ENCODE results near the gene CDH4. TPM values are rescaled to one million over a fixed set of nuclear protein-coding genes. Genes with fewer than 3 reads are reported as not detected.

Gene CDH4
- total and polyA plus RNA-seq, 9 of the 15 experiments (the other 6 are each of a cell fraction or from before 2014, with no cell fraction given): 0.04 TPM; not detected in 8

- intact Hi-C loops (cut with micrococcal nuclease) (no loop called here), in situ Hi-C loops (cut with MboI) (no loop called here)
- Histone ChIP-seq H2AFZ (ENCODE audit: low read depth, low read length) (no peak overlapping the region), H3K4me3 (no peak overlapping the region), H3K4me2 (ENCODE audit: insufficient read depth, low read length) (no peak overlapping the region), H3K27me3 (ENCODE audit: control insufficient read depth in 2 of 2, insufficient read depth in 2 of 2, low read length in 2 of 2) (peaks cover 0 to 16% of the 10 kb centered on the region in 2 experiments; a peak in 2 of 5 replicates), H3K36me3 (ENCODE audit: control insufficient read depth, insufficient read depth, low read length) (no peaks in the 10 kb centered on the region), H4K20me1 (replicated peaks; ENCODE audit: control insufficient read depth, insufficient read depth, low read length) (peaks cover 3% of the 10 kb centered on the region; the same call in 1 of the 2 replicates), H3K9me3 (replicated peaks; ENCODE audit: control insufficient read depth, insufficient read depth, low read depth, low read length) (no peaks in the 10 kb centered on the region), H3K79me2 (ENCODE audit: control insufficient read depth, insufficient read depth, low read length) (no peaks in the 10 kb centered on the region), H3K9me1 (ENCODE audit: control insufficient read depth, insufficient read depth, low read length) (no peaks in the 10 kb centered on the region), H3K27ac (ENCODE audit: extremely low read depth, low read depth, low read length) (no peak overlapping the region), H3K4me1 (replicated peaks in 1 of 2; ENCODE audit: control insufficient read depth in 2 of 2, insufficient read depth in 2 of 2, low read length in 2 of 2) (no peaks in the 10 kb centered on the region), H3K9ac (ENCODE audit: insufficient read depth in 1 of 2, low read depth in 2 of 2, low read length in 2 of 2) (no peak overlapping the region)
- FAIRE-seq: no peak
- TF ChIP-seq NR0B1 (IDR thresholded peaks at IDR 0.05; ENCODE audit: partially characterized antibody) (no peak), TEAD2 (tag; IDR thresholded peaks at IDR 0.05) (no peak), FOXK1 (CRISPR knock-in tag; IDR thresholded peaks at IDR 0.05; ENCODE audit: borderline replicate concordance) (no peak)
- WGBS (ENCODE audit: insufficient coverage, low coverage, missing lambda C conversion rate): 0% methylated on average over 6 of the region's 6 CpGs
- DNase-seq (ENCODE audit: extremely low read depth in 1 of 4, low spot score in 3 of 4): no peak
- CTCF ChIA-PET (ENCODE audit: low intra/inter-chr PET ratio): no interaction called here
- no TSS peak for BruUV-seq (replicated peaks)
- ATAC-seq: no peak
- POLR2A ChIA-PET: no interaction called here
Observed at GRCh38 chr20:61749406-61750075, 497.5 kb downstream of the CDH4 start.

- CTCF ChIA-PET (ENCODE audit: low intra/inter-chr PET ratio): no interaction called here
- WGBS (ENCODE audit: insufficient coverage, low coverage, missing lambda C conversion rate): 0% methylated on average over 1 of the region's 1 CpG
- in situ Hi-C loops (cut with MboI): no loop called here
Observed at GRCh38 chr20:61750093-61750492, 498.0 kb downstream of the CDH4 start.

More at GRCh38 chr20:61750093-61750492, 498.0 kb downstream of the CDH4 start:
- Histone ChIP-seq H3K9me3 (replicated peaks; ENCODE audit: control insufficient read depth, insufficient read depth, low read depth, low read length) (no peaks in the 10 kb centered on the region), H3K36me3 (ENCODE audit: control insufficient read depth, insufficient read depth, low read length) (no peaks in the 10 kb centered on the region), H3K9me1 (ENCODE audit: control insufficient read depth, insufficient read depth, low read length) (no peaks in the 10 kb centered on the region), H3K9ac (ENCODE audit: insufficient read depth in 1 of 2, low read depth in 2 of 2, low read length in 2 of 2) (no peak overlapping the region), H3K27ac (ENCODE audit: extremely low read depth, low read depth, low read length) (no peak overlapping the region), H3K27me3 (ENCODE audit: control insufficient read depth in 2 of 2, insufficient read depth in 2 of 2, low read length in 2 of 2) (peaks cover 0 to 14% of the 10 kb centered on the region in 2 experiments; a peak in 2 of 5 replicates), H3K79me2 (ENCODE audit: control insufficient read depth, insufficient read depth, low read length) (no peaks in the 10 kb centered on the region), H2AFZ (ENCODE audit: low read depth, low read length) (no peak overlapping the region), H3K4me3 (no peak overlapping the region), H4K20me1 (replicated peaks; ENCODE audit: control insufficient read depth, insufficient read depth, low read length) (peaks cover 3% of the 10 kb centered on the region; the same call in 1 of the 2 replicates), H3K4me1 (replicated peaks in 1 of 2; ENCODE audit: control insufficient read depth in 2 of 2, insufficient read depth in 2 of 2, low read length in 2 of 2) (no peaks in the 10 kb centered on the region), H3K4me2 (ENCODE audit: insufficient read depth, low read length) (no peak overlapping the region)
- no TSS peak for BruUV-seq (replicated peaks)
- ATAC-seq (no peak), FAIRE-seq (no peak), DNase-seq (ENCODE audit: extremely low read depth in 1 of 4, low spot score in 3 of 4) (no peak)
- no peak for TF ChIP-seq GATAD2B (IDR thresholded peaks at IDR 0.05; ENCODE audit: borderline replicate concordance)
- TF ChIP-seq USF2 (CRISPR knock-in tag; IDR thresholded peaks at IDR 0.05): no peak
- TF ChIP-seq ILF3 (IDR thresholded peaks at IDR 0.05; ENCODE audit: borderline replicate concordance): no peak
- no peak for TF ChIP-seq ZNF511 (CRISPR knock-in tag; IDR thresholded peaks at IDR 0.05)
- TF ChIP-seq TSC22D4 (tag; IDR thresholded peaks at IDR 0.05): no peak
- no peak for TF ChIP-seq CEBPG (CRISPR knock-in tag; IDR thresholded peaks at IDR 0.05)
- no peak for TF ChIP-seq CEBPG (tag; conservative IDR thresholded peaks at IDR 0.05 in 1 of 2, IDR thresholded peaks at IDR 0.05 in 1 of 2)
- no peak for TF ChIP-seq POLR2AphosphoS5 (IDR thresholded peaks at IDR 0.05; ENCODE audit: control insufficient read depth, insufficient read depth, low read depth, low read length)
- TF ChIP-seq CAMTA2 (CRISPR knock-in tag; conservative IDR thresholded peaks at IDR 0.05): no peak
- POLR2A ChIA-PET: no interaction called here
- intact Hi-C loops (cut with micrococcal nuclease): no loop called here
